GM12864 (cell line): ENCODE data around the gene GATAD1.

Experiments used
- DNase-seq: peaks from one replicate; pipeline ENCODE4 v3.0.0-alpha.2; 2011; ENCODE audit warnings: low read depth
- H3K4me3 ChIP-seq: 2 replicates; pipeline ENCODE4 v1.5.1; 2011; ENCODE audit warnings: mild to moderate bottlenecking, low read depth, low read length, control low read depth
- TF ChIP-seq, protein P1 (sequence below): IDR thresholded peaks from 2 replicates; pipeline ENCODE4 v1.5.1; 2011; ENCODE audit warnings: low read depth, mild to moderate bottlenecking, moderate library complexity, low read length, control low read depth, inconsistent platforms; ENCODE audit errors: missing control alignments

GATAD1 gene

DNA sequence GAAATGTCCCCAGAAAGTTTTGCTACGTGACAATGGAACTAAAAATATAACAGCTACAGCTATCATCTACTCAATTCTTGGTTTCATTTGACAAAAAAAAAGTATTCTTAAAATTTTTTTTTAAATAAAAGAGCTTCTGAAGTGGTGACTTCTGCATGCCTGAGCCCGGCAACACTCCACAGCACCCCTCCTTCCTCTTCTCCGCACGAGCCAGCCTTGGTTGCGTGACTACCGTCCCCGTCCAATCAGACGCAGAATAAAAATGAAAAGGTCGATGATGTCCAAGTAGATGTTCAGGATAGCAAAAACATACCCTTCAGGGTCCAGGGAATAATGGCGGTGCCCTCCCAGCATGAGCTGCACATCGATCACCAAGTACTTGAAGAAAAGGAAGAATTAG is 34.5 kb upstream of the GATAD1 start:
- no peak for DNase-seq
- TF ChIP-seq, protein P1, sequence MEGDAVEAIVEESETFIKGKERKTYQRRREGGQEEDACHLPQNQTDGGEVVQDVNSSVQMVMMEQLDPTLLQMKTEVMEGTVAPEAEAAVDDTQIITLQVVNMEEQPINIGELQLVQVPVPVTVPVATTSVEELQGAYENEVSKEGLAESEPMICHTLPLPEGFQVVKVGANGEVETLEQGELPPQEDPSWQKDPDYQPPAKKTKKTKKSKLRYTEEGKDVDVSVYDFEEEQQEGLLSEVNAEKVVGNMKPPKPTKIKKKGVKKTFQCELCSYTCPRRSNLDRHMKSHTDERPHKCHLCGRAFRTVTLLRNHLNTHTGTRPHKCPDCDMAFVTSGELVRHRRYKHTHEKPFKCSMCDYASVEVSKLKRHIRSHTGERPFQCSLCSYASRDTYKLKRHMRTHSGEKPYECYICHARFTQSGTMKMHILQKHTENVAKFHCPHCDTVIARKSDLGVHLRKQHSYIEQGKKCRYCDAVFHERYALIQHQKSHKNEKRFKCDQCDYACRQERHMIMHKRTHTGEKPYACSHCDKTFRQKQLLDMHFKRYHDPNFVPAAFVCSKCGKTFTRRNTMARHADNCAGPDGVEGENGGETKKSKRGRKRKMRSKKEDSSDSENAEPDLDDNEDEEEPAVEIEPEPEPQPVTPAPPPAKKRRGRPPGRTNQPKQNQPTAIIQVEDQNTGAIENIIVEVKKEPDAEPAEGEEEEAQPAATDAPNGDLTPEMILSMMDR, result no peak
- no peak overlapping the region for H3K4me3 ChIP-seq

DNA sequence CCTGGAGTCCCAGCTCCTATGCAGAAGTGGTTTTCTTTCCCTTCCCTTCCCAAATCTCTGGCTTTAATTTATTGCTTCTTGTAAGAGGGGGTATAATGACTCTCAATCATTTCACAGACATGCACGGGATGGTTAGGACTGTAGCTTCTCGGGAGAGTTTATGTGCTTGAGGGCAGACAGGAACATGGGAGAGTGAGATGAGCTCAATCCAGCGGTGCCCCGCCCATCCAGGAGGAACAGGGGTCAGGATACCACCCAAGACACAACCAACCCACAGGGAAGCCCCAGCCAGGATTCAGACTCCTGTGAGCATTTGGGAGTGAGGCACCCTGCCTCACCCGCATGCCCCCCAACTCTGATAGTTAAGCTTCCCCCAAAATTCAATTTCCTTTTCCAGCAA is 33.7 kb upstream of the GATAD1 start:
- DNase-seq, result no peak
- no peak overlapping the region for H3K4me3 ChIP-seq
- TF ChIP-seq, protein P1, result no peak

DNA sequence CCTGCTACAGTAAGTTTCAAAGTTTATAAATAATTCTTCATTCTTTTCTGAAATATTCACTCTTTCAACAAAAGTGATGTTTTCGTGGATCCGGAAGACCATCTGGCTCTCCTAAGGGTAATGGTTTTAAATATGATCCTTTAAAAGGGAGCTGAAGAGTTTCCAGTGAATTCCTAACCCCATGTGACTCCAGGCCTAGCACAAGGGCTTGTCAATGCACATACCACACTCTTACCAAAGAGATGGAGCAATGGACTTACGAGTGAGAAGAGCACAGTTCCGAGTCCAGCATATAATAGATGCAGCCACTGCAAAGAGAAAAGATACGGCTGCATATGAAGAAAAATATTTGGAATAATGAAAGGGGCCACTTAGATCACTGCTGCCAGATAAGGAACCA is 32.1 kb upstream of the GATAD1 start:
- H3K4me3 ChIP-seq, result no peak overlapping the region
- TF ChIP-seq, protein P1, result no peak
- DNase-seq, result no peak

DNA sequence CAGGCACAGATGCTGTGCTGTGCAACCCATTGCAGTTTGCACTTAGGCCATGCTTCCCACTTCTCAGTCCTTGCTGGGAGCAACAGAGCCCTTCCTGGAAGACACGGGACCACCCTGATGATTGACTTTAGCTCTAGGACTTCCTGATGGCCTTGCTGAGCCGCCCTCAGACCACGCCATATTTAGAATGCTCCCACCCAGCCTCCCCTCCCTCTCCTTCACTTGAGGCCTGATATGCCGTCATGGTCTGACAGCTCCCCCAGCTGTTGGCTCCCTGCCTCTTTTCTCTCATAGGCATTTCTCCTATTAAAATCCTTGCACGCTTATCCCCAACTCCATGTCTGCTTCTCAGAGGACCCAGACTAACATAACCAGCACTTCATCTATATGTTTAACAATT is 29.4 kb upstream of the GATAD1 start:
- TF ChIP-seq, protein P1, result no peak
- H3K4me3 ChIP-seq, result no peak overlapping the region
- DNase-seq, result no peak

DNA sequence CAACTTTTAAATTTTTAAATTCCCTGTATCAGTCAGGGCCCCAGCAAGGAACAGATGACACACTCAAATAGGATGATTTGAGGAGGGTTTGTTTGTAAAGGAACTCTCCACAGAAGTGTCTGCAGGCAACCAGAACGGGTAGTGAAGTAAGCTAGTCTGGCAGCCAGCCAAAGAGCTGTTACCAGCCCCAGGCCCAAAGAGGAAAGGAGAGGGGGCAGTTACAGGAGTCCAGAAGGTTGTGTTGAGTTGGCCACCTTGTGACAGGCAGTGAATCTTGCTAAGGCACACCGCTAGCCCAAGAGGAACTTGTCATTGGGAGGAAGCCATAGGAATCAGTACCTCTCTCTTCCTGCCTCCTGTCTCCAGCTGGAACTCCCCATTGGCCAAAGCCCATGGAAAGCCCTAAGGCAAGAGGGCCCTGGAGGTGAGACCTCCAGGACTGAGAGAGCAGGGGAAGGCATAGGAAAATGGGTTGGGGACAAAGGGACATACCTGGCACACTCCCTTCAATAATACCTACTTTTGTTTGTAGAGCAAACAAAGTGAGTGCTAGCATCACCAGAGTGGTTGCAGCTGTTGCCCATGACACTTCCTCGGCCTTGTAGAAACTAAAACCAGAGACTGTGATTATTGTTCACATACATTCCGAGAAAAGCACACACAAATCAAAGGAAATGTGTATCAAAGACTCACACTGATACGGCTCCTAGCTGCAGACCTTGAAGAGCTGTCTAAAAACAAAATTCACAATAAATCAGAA is 25.4 kb upstream of the GATAD1 start:
- H3K4me3 ChIP-seq, result no peak overlapping the region
- no peak for DNase-seq
- TF ChIP-seq, protein P1, result no peak

DNA sequence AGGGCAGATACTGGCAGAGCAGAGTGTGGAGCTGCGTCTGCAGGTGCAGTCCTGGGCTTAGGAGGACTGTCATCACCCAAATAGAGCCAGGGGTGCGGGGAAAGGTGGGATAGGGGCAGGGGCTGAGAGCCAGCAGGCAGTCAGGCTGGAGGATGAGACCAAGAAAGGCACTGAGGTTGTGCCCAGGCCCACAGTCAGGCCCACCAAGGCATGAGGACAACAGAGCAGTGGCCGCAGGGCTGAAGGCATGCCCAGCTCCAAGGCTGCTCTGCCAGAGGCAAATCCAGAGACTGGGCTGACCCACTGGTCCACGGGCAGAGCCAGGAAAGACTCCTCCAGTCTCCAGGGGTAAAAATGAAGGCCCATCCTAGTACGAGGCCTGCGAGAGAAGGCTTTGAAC is 24.4 kb upstream of the GATAD1 start:
- H3K4me3 ChIP-seq, result no peak overlapping the region
- TF ChIP-seq, protein P1, result no peak
- DNase-seq, result no peak

DNA sequence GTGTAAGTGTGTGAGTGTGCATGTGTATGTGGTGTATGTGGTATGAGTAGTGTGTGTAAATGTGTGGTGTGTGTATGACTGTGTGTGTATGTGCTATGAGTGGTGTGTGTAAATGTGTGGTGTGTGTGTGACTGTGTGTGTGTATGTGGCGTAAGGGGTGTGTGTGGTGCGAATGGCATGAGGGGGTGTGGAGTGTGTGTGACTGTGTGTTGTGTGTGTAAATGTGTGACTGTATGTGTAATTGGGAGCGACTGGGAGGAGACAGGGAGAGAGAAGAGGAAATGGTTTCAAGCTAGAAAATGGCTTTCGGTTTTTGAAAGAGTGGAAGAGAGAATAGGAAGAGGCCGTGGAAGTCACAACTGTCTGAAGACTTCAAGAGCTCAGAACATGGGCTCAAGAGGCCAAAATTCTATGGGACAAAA is 23.6 kb upstream of the GATAD1 start:
- TF ChIP-seq, protein P1, result no peak
- H3K4me3 ChIP-seq, result no peak overlapping the region
- DNase-seq, result no peak
